Heart left ventricle (tissue), 16 donors: Measurements from ENCODE around the gene DCST1. TPM values are rescaled to one million over a fixed set of nuclear protein-coding genes. Genes with fewer than 3 reads are reported as not detected.

Experiments
- ATAC-seq, 4 donors: fragments of 200-7000 bp; cut with Tn5 transposase; one replicate each; pipeline ENCODE4 v1.9.1; 2020 to 2022; ENCODE audit warnings: moderate library complexity in 4 of 4, mild to moderate bottlenecking in 3 of 4, moderate number of reproducible peaks in 1 of 4
- DNase-seq, 5 donors: peaks; one replicate each; pipeline ENCODE4 v3.0.0-alpha.2; 2020
- H3K27ac ChIP-seq, 12 donors: fragments of 200-600 bp; sonication (generic) in 4 of 12; one replicate each; pipeline versions ENCODE4 v1.5.0 to v1.8.0; 2016 to 2022; ENCODE audit warnings: mild to moderate bottlenecking in 2 of 12
- H3K27me3 ChIP-seq, 9 donors: fragments of 200-600 bp; sonication (generic) in 2 of 9; one replicate each; pipeline versions ENCODE4 v1.5.1 to v1.8.0; 2016 to 2022; ENCODE audit warnings: mild to moderate bottlenecking in 3 of 9
- H3K36me3 ChIP-seq, 9 donors: fragments of 200-600 bp; sonication (generic) in 2 of 9; one replicate each; pipeline versions ENCODE4 v1.5.0 to v1.8.0; 2018 to 2022; ENCODE audit warnings: mild to moderate bottlenecking in 2 of 9
- H3K4me1 ChIP-seq, 12 donors: fragments of 200-600 bp; sonication (generic) in 4 of 12; one replicate each; pipeline versions ENCODE4 v1.5.0 to v1.8.0; 2016 to 2022; ENCODE audit warnings: mild to moderate bottlenecking in 3 of 12
- H3K4me3 ChIP-seq, 12 donors: fragments of 200-600 bp; sonication (generic) in 4 of 12; one replicate each; pipeline versions ENCODE4 v1.5.0 to v1.8.0; 2017 to 2022; ENCODE audit warnings: mild to moderate bottlenecking in 9 of 12, moderate library complexity in 4 of 12
- H3K9me3 ChIP-seq, 12 donors: fragments of 200-600 bp; sonication (generic) in 4 of 12; one replicate each; pipeline versions ENCODE4 v1.5.0 to v1.8.0; 2016 to 2022; ENCODE audit warnings: mild to moderate bottlenecking in 1 of 12
- CTCF ChIP-seq, 12 donors: fragments of 200-600 bp; sonication (generic) in 4 of 12; IDR thresholded peaks; one replicate each; pipeline versions ENCODE4 v1.5.0 to v1.8.0; 2018 to 2022; ENCODE audit warnings: antibody characterized with exemption in 12 of 12, mild to moderate bottlenecking in 5 of 12
- POLR2A ChIP-seq, 2 donors: fragments of 450-650 bp; IDR thresholded peaks; one replicate each; pipeline ENCODE4 v1.6.1; 2017; ENCODE audit warnings: antibody characterized with exemption in 2 of 2, mild to moderate bottlenecking in 2 of 2, moderate library complexity in 2 of 2
- WGBS, 4 donors: extraction: QIAGEN DNeasy Blood & Tissue Kit in 2 of 4; methylation state at CpG; one replicate each; pipeline versions ENCODE4 v1.1.5 to v1.1.7; 2013 to 2018; 5-methylcytosine and 5-hydroxymethylcytosine counted together
- intact Hi-C, 10 donors: fragments of 100-400 bp; cut with DNase I; formaldehyde crosslinking; loops; one replicate each; pipeline versions ENCODE4 v1.11.1 to v1.14.2; 2022
- polyA plus RNA-seq, 2 donors: library from polyadenylated mRNA; stranded (reverse); fragments of 200-250 nt; gene quantifications; one replicate each; pipeline ENCODE4 v1.2.3, GENCODE V29; 2013
- total RNA-seq, 9 donors: library from RNA; depleted of rRNA in 2 of 9; stranded (reverse); fragments of >200 nt in 2 of 9; fragmentation: NEBNext Ultra II Directional in 3 of 9; extraction: Animal tissue kit (Norgen Biotek cat#: 25700) in 3 of 9; gene quantifications; one replicate each; pipeline versions ENCODE4 v1.1.0 to v1.2.4, GENCODE V29; 2016 to 2023
- donor health status: ischemic (EF 13 %, LVEDD 7.1; RV severe dilation, severe dysfunction).
- donor health status: healthy with polysubstance abuse.
- donor health status: DM: no; HTN: yes; CAD: no.
- donor health status: DM: no; HTN: no; CAD: no.
- donor health status: ischemic (EF 25% LVEDD 6.9; RV normal size, moderate dysfunction).
- donor health status: ischemic (EF 25% LVEDD 5.7; RV mildly dilated, moderate dysfunction).
- donor health status: healthy.
- donor health status: DM: yes; HTN: yes; CAD: no.
- donor health status: ischemic (EF 35%, LVEDD 5.7; RV mildly dilated, moderate dysfunction).
- donor health status: nonischemic (EF 11% LVEDD 7.7; RV severe dilation, severe dysfunction).
- donor health status: DM: yes; HTN: yes; CAD: no.
- donor health status: PGD.
- donor health status: ischemic (EF 29% LVEDD 5.4; RV normal size, mild dysfunction).
- donor health status: nonischemic (EF 23%, LVEDD 6.1; RV moderate dilation, normal function).

Gene DCST1
- total and polyA plus RNA-seq, 11 donors, result not detected

- ATAC-seq (no peak), DNase-seq (peak in 2 of 5 donors; percentile 43 to 44)
- no peaks in the 10 kb centered on the region for H3K27me3 ChIP-seq
- H3K9me3 ChIP-seq, result no peaks in the 10 kb centered on the region
- H3K4me1 ChIP-seq, result peaks cover 8 to 75% (median 55%) of the 10 kb centered on the region in 12 donors
- H3K27ac ChIP-seq, result peak overlapping the region; percentile 77 to 98 (median 95)
- H3K36me3 ChIP-seq, result no peaks in the 10 kb centered on the region
- intact Hi-C loops, result no loop called here
- H3K4me3 ChIP-seq, result peak overlapping the region in 2 of 12 donors; percentile 7 to 83
- whole genome bisulfite sequencing, 4 donors, result 42 to 64% (median 47%) methylated on average over 2 of the region's 2 CpGs
- TF ChIP-seq CTCF (IDR thresholded peaks at IDR 0.05) (no peak), POLR2A (IDR thresholded peaks at IDR 0.05) (no peak)
Observed at GRCh38 chr1:155006601-155007101, 27.0 kb upstream of the DCST1 start.

- peak overlapping the region in 7 of 12 donors; percentile 1 to 59 (median 32) for H3K4me3 ChIP-seq
Observed at GRCh38 chr1:155007251-155007828, 26.3 kb upstream of the DCST1 start.

GRCh38 chr1:155008015-155008941 is 25.3 kb upstream of the DCST1 start:
- no peak for TF ChIP-seq POLR2A (IDR thresholded peaks at IDR 0.05)
- no peak for TF ChIP-seq CTCF (IDR thresholded peaks at IDR 0.05)
- intact Hi-C loops, result no loop called here
- ATAC-seq (peak in 1 of 4 donors; percentile 2), DNase-seq (peak in 3 of 5 donors; percentile 39 to 71 (median 60))
- H3K36me3 ChIP-seq, result no peaks in the 10 kb centered on the region
- H3K9me3 ChIP-seq, result no peaks in the 10 kb centered on the region
- H3K4me1 ChIP-seq, result peaks cover 8 to 91% (median 67%) of the 10 kb centered on the region in 12 donors
- H3K27me3 ChIP-seq, result no peaks in the 10 kb centered on the region
- WGBS, 4 donors, result 66 to 77% (median 72%) methylated on average over 11 to 16 of the region's 16 CpGs
- peak overlapping the region in 9 of 12 donors; percentile 2 to 59 (median 31) for H3K4me3 ChIP-seq
- H3K27ac ChIP-seq, result peak overlapping the region; percentile 16 to 98 (median 95)

More at GRCh38 chr1:155007251-155007828, 26.3 kb upstream of the DCST1 start:
- WGBS, 4 donors, result 52 to 61% (median 56%) methylated on average over 6 of the region's 6 CpGs
- intact Hi-C loops, result no loop called here
- H3K27ac ChIP-seq, result peak overlapping the region in 11 of 12 donors; percentile 66 to 98 (median 95)
- DNase-seq (peak; percentile 75 to 88 (median 85)), ATAC-seq (peak; percentile 28 to 55 (median 32))
- no peaks in the 10 kb centered on the region for H3K36me3 ChIP-seq
- H3K9me3 ChIP-seq, result no peaks in the 10 kb centered on the region
- TF ChIP-seq CTCF (IDR thresholded peaks at IDR 0.05), result no peak
- TF ChIP-seq POLR2A (IDR thresholded peaks at IDR 0.05), result no peak
- H3K27me3 ChIP-seq, result no peaks in the 10 kb centered on the region
- H3K4me1 ChIP-seq, result peaks cover 8 to 82% (median 61%) of the 10 kb centered on the region in 12 donors
